Testis (tissue), 3 donors: ENCODE results near the gene ANGPT4. TPM values are rescaled to one million over a fixed set of nuclear protein-coding genes. Genes with fewer than 3 reads are reported as not detected.

Source experiments
- DNase-seq: peaks from one replicate; pipeline ENCODE4 v3.0.0-alpha.2; 2019
- H3K27ac ChIP-seq, 2 donors: fragments of 200-600 bp; sonication (generic); one replicate each; pipeline ENCODE4 v1.5.1; 2019
- H3K27me3 ChIP-seq: fragments of 200-600 bp; sonication (generic); one replicate; pipeline ENCODE4 v1.5.1; 2019
- H3K36me3 ChIP-seq: fragments of 200-600 bp; sonication (generic); one replicate; pipeline ENCODE4 v1.5.1; 2017; ENCODE audit warnings: low read depth; ENCODE audit errors: missing control alignments
- H3K4me1 ChIP-seq: fragments of 200-600 bp; sonication (generic); one replicate; pipeline ENCODE4 v1.5.1; 2019
- H3K4me3 ChIP-seq, 2 donors: fragments of 200-600 bp; sonication (generic); one replicate each; pipeline ENCODE4 v1.5.1; 2017 to 2019
- H3K9me3 ChIP-seq: fragments of 200-600 bp; sonication (generic); one replicate; pipeline ENCODE4 v1.5.1; 2017
- CTCF ChIP-seq, 3 experiments: fragments of 450-650 bp in 2 of 3; fragments of 200-600 bp in 1 of 3; sonication (generic) in 1 of 3; IDR thresholded peaks; one replicate each; pipeline ENCODE4 v1.5.1; 2016 to 2019; ENCODE audit warnings: antibody characterized with exemption in 3 of 3, mild to moderate bottlenecking in 2 of 3, moderate library complexity in 1 of 3
- POLR2A ChIP-seq: fragments of 450-650 bp; IDR thresholded peaks from one replicate; pipeline ENCODE4 v1.6.1; 2017; ENCODE audit warnings: antibody characterized with exemption, mild to moderate bottlenecking, moderate library complexity
- WGBS, 2 donors: methylation state at CpG; one replicate each; pipeline ENCODE4 v1.1.5; 2018; 5-methylcytosine and 5-hydroxymethylcytosine counted together
- intact Hi-C: fragments of 100-400 bp; cut with DNase I; formaldehyde crosslinking; loops from one replicate; pipeline ENCODE4 v1.15.1; 2023; ENCODE audit warnings: low total_unique reads
- polyA plus RNA-seq: library from polyadenylated mRNA; stranded (reverse); fragments of 350-450 nt; fragmentation: Illumina TruSeq; extraction: RNeasy Lipid Tissue Mini Kit (QIAGEN cat#74804); gene quantifications from one replicate; pipeline ENCODE4 v1.2.3, GENCODE V29; 2014; ENCODE audit warnings: low read depth, low replicate concordance; ENCODE audit not compliant: insufficient read depth
- total RNA-seq, 2 donors: library from RNA; depleted of rRNA; stranded (reverse); fragments of >200 nt; gene quantifications; one replicate each; pipeline ENCODE4 v1.2.3, GENCODE V29; 2016

ANGPT4 gene
- total and polyA plus RNA-seq, 3 donors from 2014 or later: 0.56 to 1.2 (median 0.79) TPM

GRCh38 chr20:878511-879307 lies 37.4 kb downstream of the ANGPT4 start:
- peak; percentile 26 for DNase-seq
- no peaks in the 10 kb centered on the region for H3K36me3 ChIP-seq
- no peaks in the 10 kb centered on the region for H3K9me3 ChIP-seq
- H3K4me3 ChIP-seq: no peak overlapping the region
- no peak for TF ChIP-seq POLR2A
- no peak for TF ChIP-seq CTCF (IDR thresholded peaks at IDR 0.05)
- H3K27ac ChIP-seq: no peak overlapping the region
- WGBS, 2 donors: 58 to 65% methylated on average over 9 of the region's 9 CpGs
- H3K27me3 ChIP-seq: no peaks in the 10 kb centered on the region
- intact Hi-C loops: no loop called here
- H3K4me1 ChIP-seq: no peaks in the 10 kb centered on the region

DNA sequence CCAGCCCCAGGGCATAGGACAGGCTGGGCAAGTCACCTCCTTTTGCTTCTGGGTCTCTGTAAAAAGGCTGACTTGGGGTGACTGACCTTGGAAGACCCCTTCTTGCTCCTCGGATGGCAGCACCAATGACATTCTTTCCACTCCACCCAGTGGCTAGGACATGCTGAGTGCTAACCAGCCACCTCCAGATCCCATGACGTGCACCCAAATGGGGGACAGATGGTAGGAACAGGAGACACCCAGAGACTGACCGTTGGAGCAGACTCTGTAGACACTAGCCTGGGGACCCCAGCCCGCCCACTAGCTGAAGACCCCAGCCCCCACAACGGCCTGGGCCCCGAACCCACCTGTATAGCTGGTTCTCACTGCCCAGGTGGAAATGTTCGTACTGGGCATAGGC lies 38.3 kb downstream of the ANGPT4 start:
- intact Hi-C loops: no loop called here
- Histone ChIP-seq H3K27ac (no peak overlapping the region), H3K27me3 (no peaks in the 10 kb centered on the region), H3K4me1 (no peaks in the 10 kb centered on the region), H3K9me3 (no peaks in the 10 kb centered on the region), H3K36me3 (no peaks in the 10 kb centered on the region), H3K4me3 (no peak overlapping the region)
- 94 to 96% methylated on average over 7 of the region's 7 CpGs for WGBS, 2 donors
- DNase-seq: no peak
- TF ChIP-seq POLR2A (no peak), CTCF (IDR thresholded peaks at IDR 0.05) (no peak)

GRCh38 chr20:875115-875514 lies 41.0 kb downstream of the ANGPT4 start:
- Histone ChIP-seq H3K9me3 (no peaks in the 10 kb centered on the region), H3K27me3 (no peaks in the 10 kb centered on the region), H3K4me1 (no peaks in the 10 kb centered on the region), H3K4me3 (no peak overlapping the region), H3K27ac (no peak overlapping the region), H3K36me3 (no peaks in the 10 kb centered on the region)
- WGBS, 2 donors: 87 to 97% methylated on average over 4 of the region's 4 CpGs
- no peak for DNase-seq
- intact Hi-C loops: no loop called here
- TF ChIP-seq POLR2A (no peak), CTCF (IDR thresholded peaks at IDR 0.05) (no peak)

- intact Hi-C loops: no loop called here
- H3K27ac ChIP-seq: no peak overlapping the region
- no peak overlapping the region for H3K4me3 ChIP-seq
- H3K9me3 ChIP-seq: no peaks in the 10 kb centered on the region
- no peak for DNase-seq
- H3K4me1 ChIP-seq: no peaks in the 10 kb centered on the region
- no peaks in the 10 kb centered on the region for H3K36me3 ChIP-seq
- 79 to 87% methylated on average over 10 of the region's 10 CpGs for WGBS, 2 donors
- TF ChIP-seq CTCF (IDR thresholded peaks at IDR 0.05) (no peak), POLR2A (no peak)
- no peaks in the 10 kb centered on the region for H3K27me3 ChIP-seq
Measured at GRCh38 chr20:873875-874607, 42.1 kb downstream of the ANGPT4 start.
